K562 (cell line): ENCODE results near the gene LIX1L. TPM values are rescaled to one million over a fixed set of nuclear protein-coding genes. Genes with fewer than 3 reads are reported as not detected.

Experiments used
- BRF1 ChIP-seq: IDR thresholded peaks from 3 replicates; pipeline ENCODE4 v1.6.1; 2011; ENCODE audit warnings: borderline replicate concordance, mild to moderate bottlenecking; ENCODE audit not compliant: insufficient read length; ENCODE audit errors: extremely low read depth
- CBX8 ChIP-seq: fragments of 200-600 bp; sonication (generic); IDR thresholded peaks from 2 replicates; pipeline ENCODE4 v1.6.1; 2012; ENCODE audit warnings: borderline replicate concordance, mixed run types, low read depth, mild to moderate bottlenecking, moderate library complexity, mixed read lengths, low read length, control low read depth, inconsistent platforms; ENCODE audit not compliant: poor library complexity, severe bottlenecking; ENCODE audit errors: extremely low read depth
- CCNT2 ChIP-seq: IDR thresholded peaks from 2 replicates; pipeline ENCODE4 v1.6.1; 2011; ENCODE audit warnings: borderline replicate concordance, low read depth, mild to moderate bottlenecking, moderate library complexity, mixed read lengths, low read length; ENCODE audit not compliant: insufficient read length; ENCODE audit errors: extremely low read depth
- FIP1L1 ChIP-seq: fragments of 200-400 bp; formaldehyde crosslinking; IDR thresholded peaks from 2 replicates; pipeline ENCODE4 v1.6.1; 2018; ENCODE audit warnings: mild to moderate bottlenecking, low read depth, low read length; ENCODE audit not compliant: poor library complexity, severe bottlenecking
- JUNB ChIP-seq: fragments of 450-650 bp; formaldehyde crosslinking; conservative IDR thresholded peaks from 2 replicates; pipeline ENCODE4 v1.4.0; 2020; ENCODE audit warnings: mild to moderate bottlenecking
- MCM5 ChIP-seq: fragments of 450-650 bp; IDR thresholded peaks from 2 replicates; pipeline ENCODE4 v1.6.1; 2016; ENCODE audit warnings: low read depth
- NCOA2 ChIP-seq, 2 experiments: fragments of 450-650 bp; IDR thresholded peaks; 2 replicates each; pipeline ENCODE4 v1.6.1; 2018; ENCODE audit warnings: mild to moderate bottlenecking in 2 of 2, moderate library complexity in 1 of 2; ENCODE audit not compliant: partially characterized antibody in 2 of 2
- NUFIP1 ChIP-seq: fragments of 450-650 bp; IDR thresholded peaks from 2 replicates; pipeline ENCODE4 v1.6.1; 2018; ENCODE audit not compliant: partially characterized antibody
- PHF21A ChIP-seq: fragments of 450-650 bp; IDR thresholded peaks from 2 replicates; pipeline ENCODE4 v1.6.1; 2017; ENCODE audit warnings: low read depth, borderline replicate concordance
- TCF3 ChIP-seq: sonication (generic); formaldehyde crosslinking; IDR thresholded peaks from 2 replicates; pipeline ENCODE4 v1.4.0; 2020; ENCODE audit warnings: mild to moderate bottlenecking, missing genetic modification reagents
- TFAM ChIP-seq: fragments of 250-450 bp; sonication (Bioruptor Pico); conservative IDR thresholded peaks from 2 replicates; pipeline ENCODE4 v1.5.0; 2021; ENCODE audit warnings: mild to moderate bottlenecking, moderate library complexity
- ZKSCAN8 ChIP-seq: fragments of 200-800 bp; sonication (Bioruptor generic); IDR thresholded peaks from 2 replicates; pipeline ENCODE4 v1.6.1; 2016; ENCODE audit warnings: missing genetic modification characterization, missing compliant biosample characterization
- ZNF589 ChIP-seq: fragments of 200-800 bp; sonication (Bioruptor generic); IDR thresholded peaks from 2 replicates; pipeline ENCODE4 v1.6.1; 2016; ENCODE audit warnings: low read depth, missing genetic modification characterization, missing compliant biosample characterization
- polyA plus RNA-seq, 8 experiments: library from polyadenylated mRNA; depleted of rRNA in 4 of 8; stranded (reverse) in 5 of 8; unstranded in 3 of 8; fragments of >200 nt; fragmentation: Nextera tagmentation in 2 of 8; fragmentation: Illumina TruSeq in 1 of 8; extraction: Ambion mirVana in 2 of 8; extraction: Trizol in 1 of 8; gene quantifications; 2 replicates each; pipeline versions ENCODE4 v1.2.1 to v1.2.3, GENCODE V29; 2011 to 2014; ENCODE audit warnings: inconsistent platforms in 1 of 8, missing spikeins in 1 of 8
- total RNA-seq, 7 experiments: library from RNA; depleted of rRNA in 6 of 7; stranded (reverse); fragments of >200 nt in 6 of 7; fragmentation: Illumina TruSeq in 2 of 7; extraction: Trizol in 2 of 7; gene quantifications; 2 replicates each; pipeline versions ENCODE4 v1.2.1 to v1.2.3, GENCODE V29; 2011 to 2021; ENCODE audit warnings: low replicate concordance in 1 of 7
- TF ChIP-seq, protein P1 (sequence below): fragments of 200-800 bp; sonication (Bioruptor generic); IDR thresholded peaks from 2 replicates; pipeline ENCODE4 v1.6.1; 2017; ENCODE audit warnings: missing genetic modification characterization, missing compliant biosample characterization
- TF ChIP-seq, protein P2 (sequence below): fragments of 450-650 bp; IDR thresholded peaks from 2 replicates; pipeline ENCODE4 v1.6.1; 2016; ENCODE audit warnings: missing biosample characterization, missing genetic modification characterization
- TF ChIP-seq, protein P3 (sequence below): fragments of 450-650 bp; IDR thresholded peaks from 2 replicates; pipeline ENCODE4 v1.6.1; 2017; ENCODE audit warnings: mild to moderate bottlenecking, moderate library complexity
- TF ChIP-seq, protein P4 (sequence below), 2 experiments: fragments of 200-800 bp in 1 of 2; sonication (Bioruptor generic) in 1 of 2; sonication (generic) in 1 of 2; formaldehyde crosslinking in 1 of 2; IDR thresholded peaks in 1 of 2; conservative IDR thresholded peaks in 1 of 2; 2 replicates each; pipeline versions ENCODE4 v1.5.0 to v1.6.1; 2016 to 2020; ENCODE audit warnings: missing compliant biosample characterization in 1 of 2, missing genetic modification characterization in 1 of 2, missing genetic modification reagents in 1 of 2

Gene LIX1L
- total and polyA plus RNA-seq, 9 of the 15 experiments (the other 6 are each of a cell fraction or from before 2014, with no cell fraction given), result 4.6 to 26.5 (median 12.5) TPM

DNA sequence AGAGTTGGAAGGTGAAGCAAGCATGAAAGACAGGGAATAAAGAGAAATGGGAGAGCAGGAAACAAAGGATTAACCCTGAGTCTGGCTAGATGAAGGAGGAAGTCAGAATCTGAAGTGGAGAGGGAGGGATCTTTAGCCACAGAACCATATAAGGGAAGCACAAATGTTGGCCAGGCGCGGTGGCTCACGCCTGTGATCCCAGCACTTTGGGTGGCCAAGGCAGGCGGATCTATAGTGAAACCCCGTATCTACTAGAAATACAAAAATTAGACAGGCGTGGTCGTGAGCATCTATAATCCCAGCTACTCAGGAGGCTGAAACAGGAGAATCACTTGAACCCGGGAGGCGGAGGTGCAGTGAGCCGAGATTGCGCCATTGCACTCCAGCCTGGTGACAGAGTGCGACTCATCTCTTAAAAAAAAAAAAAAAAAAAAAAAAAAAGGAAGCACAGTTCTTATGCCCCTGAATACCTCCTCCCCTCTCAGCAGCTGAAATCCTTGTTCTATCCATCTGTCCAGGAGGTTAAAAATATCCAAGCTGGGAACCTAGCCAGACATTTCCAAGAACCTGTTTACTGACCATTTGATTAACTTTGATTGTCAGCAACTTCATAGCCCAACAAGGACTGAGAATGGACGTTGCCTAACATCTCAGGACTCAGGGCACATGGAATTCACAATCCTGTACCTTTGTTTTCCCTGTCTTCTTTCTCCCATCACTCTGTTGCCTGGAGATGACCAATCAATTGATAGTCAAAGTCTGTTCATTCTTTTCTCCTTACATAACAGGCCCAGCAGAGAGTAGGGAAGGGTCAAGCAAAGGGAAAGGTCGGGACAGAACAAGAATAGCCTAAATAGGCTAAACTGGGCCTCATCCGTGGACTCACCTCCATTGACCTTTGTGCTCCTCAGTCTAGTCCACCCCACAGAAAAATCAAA, 28.0 kb upstream of the LIX1L start (continued):
- TF ChIP-seq, protein P1, sequence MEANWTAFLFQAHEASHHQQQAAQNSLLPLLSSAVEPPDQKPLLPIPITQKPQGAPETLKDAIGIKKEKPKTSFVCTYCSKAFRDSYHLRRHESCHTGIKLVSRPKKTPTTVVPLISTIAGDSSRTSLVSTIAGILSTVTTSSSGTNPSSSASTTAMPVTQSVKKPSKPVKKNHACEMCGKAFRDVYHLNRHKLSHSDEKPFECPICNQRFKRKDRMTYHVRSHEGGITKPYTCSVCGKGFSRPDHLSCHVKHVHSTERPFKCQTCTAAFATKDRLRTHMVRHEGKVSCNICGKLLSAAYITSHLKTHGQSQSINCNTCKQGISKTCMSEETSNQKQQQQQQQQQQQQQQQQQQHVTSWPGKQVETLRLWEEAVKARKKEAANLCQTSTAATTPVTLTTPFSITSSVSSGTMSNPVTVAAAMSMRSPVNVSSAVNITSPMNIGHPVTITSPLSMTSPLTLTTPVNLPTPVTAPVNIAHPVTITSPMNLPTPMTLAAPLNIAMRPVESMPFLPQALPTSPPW, result peak; percentile 49
- TF ChIP-seq JUNB (no peak), CCNT2 (no peak), MCM5 (no peak), TCF3 (CRISPR knock-in tag) (0 out of 2 replicates have a peak, but pooled peaks have one; percentile 27), BRF1 (no peak), FIP1L1 (no peak), ZKSCAN8 (CRISPR knock-in tag) (0 out of 2 replicates have a peak, but pooled peaks have one; percentile 44), PHF21A (no peak), TFAM (no peak), NUFIP1 (no peak), NCOA2 (IDR thresholded peaks at IDR 0.05; ENCODE audit: partially characterized antibody in 2 of 2) (no peak), ZNF589 (CRISPR knock-in tag) (peak; percentile 76), CBX8 (no peak)
- TF ChIP-seq, protein P2, sequence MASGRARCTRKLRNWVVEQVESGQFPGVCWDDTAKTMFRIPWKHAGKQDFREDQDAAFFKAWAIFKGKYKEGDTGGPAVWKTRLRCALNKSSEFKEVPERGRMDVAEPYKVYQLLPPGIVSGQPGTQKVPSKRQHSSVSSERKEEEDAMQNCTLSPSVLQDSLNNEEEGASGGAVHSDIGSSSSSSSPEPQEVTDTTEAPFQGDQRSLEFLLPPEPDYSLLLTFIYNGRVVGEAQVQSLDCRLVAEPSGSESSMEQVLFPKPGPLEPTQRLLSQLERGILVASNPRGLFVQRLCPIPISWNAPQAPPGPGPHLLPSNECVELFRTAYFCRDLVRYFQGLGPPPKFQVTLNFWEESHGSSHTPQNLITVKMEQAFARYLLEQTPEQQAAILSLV, result no peak
- TF ChIP-seq, protein P3, sequence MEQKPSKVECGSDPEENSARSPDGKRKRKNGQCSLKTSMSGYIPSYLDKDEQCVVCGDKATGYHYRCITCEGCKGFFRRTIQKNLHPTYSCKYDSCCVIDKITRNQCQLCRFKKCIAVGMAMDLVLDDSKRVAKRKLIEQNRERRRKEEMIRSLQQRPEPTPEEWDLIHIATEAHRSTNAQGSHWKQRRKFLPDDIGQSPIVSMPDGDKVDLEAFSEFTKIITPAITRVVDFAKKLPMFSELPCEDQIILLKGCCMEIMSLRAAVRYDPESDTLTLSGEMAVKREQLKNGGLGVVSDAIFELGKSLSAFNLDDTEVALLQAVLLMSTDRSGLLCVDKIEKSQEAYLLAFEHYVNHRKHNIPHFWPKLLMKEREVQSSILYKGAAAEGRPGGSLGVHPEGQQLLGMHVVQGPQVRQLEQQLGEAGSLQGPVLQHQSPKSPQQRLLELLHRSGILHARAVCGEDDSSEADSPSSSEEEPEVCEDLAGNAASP, result no peak
- TF ChIP-seq, protein P4, sequence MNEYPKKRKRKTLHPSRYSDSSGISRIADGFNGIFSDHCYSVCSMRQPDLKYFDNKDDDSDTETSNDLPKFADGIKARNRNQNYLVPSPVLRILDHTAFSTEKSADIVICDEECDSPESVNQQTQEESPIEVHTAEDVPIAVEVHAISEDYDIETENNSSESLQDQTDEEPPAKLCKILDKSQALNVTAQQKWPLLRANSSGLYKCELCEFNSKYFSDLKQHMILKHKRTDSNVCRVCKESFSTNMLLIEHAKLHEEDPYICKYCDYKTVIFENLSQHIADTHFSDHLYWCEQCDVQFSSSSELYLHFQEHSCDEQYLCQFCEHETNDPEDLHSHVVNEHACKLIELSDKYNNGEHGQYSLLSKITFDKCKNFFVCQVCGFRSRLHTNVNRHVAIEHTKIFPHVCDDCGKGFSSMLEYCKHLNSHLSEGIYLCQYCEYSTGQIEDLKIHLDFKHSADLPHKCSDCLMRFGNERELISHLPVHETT (CRISPR knock-in tag; conservative IDR thresholded peaks at IDR 0.05 in 1 of 2, IDR thresholded peaks at IDR 0.05 in 1 of 2), result peak in 1 of 2 experiments; percentile 50; a peak in 1 of 4 replicates
- TF ChIP-seq, all 486 proteins: peak for 65
